BLaER1 treated with 17β-estradiol and CSF1 and Interleukin-3, amounts not matched to agents 10 nM and 100 nM (cell line): ENCODE results near the gene USP27X.
A peak's percentile ranks its signal among the peaks of the same experiment; 100 is the strongest.

Source experiments
- H3K27ac ChIP-seq, 11 experiments: shearing (Covaris generic); formaldehyde crosslinking; 2 replicates each; pipeline ENCODE4 v1.8.1; 2022
- H3K27me3 ChIP-seq, 11 experiments: shearing (Covaris generic); formaldehyde crosslinking; 2 replicates each; pipeline ENCODE4 v1.8.1; 2022
- H3K36me3 ChIP-seq, 11 experiments: shearing (Covaris generic); formaldehyde crosslinking; 2 replicates each; pipeline ENCODE4 v1.8.1; 2022
- H3K4me1 ChIP-seq, 10 experiments: shearing (Covaris generic); formaldehyde crosslinking; 2 replicates each; pipeline ENCODE4 v1.8.1; 2022
- H3K4me2 ChIP-seq, 11 experiments: shearing (Covaris generic); formaldehyde crosslinking; 2 replicates each; pipeline ENCODE4 v1.8.1; 2022
- H3K4me3 ChIP-seq, 10 experiments: shearing (Covaris generic); formaldehyde crosslinking; 2 replicates each; pipeline ENCODE4 v1.8.1; 2022
- H3K9ac ChIP-seq, 11 experiments: shearing (Covaris generic); formaldehyde crosslinking; 2 replicates each; pipeline ENCODE4 v1.8.1; 2022
- H3K9me3 ChIP-seq, 11 experiments: shearing (Covaris generic); formaldehyde crosslinking; replicated peaks in 1 of 11; 2 replicates each; pipeline ENCODE4 v1.8.1; 2022
- H4K20me1 ChIP-seq, 11 experiments: shearing (Covaris generic); formaldehyde crosslinking; 2 replicates each; pipeline ENCODE4 v1.8.1; 2022
- Cebpa-rat ChIP-seq, 11 experiments: shearing (Covaris generic); IDR thresholded peaks; 2 replicates each; pipeline ENCODE4 v1.8.1; 2022

Gene USP27X

DNA sequence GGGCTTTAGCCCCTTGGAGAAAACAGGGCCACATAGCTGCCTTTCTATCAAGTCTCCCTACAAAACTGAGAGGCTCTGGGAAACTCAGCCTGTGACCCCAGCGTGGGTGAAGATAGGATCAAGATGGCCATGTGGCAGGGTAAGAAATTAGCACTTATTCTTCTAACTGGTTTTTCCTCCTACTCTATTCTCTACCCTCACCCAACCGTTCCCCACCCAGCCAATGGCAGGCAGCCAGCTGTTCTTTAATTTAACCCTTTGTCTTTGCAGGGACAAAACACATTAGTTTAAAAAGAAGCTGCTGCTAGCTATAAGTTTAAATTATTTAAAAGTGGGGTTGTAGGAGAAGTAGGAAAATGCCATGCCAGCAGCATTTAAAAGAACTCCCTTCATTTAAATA is 45.9 kb downstream of the USP27X start:
- Histone ChIP-seq H3K36me3 (peaks cover 0 to 10% (median 0%) of the 10 kb centered on the region in 11 experiments; a peak in 2 of 22 replicates), H3K4me2 (peak overlapping the region in 3 of 11 experiments; percentile 76 to 85 (median 81); a peak in 4 of 22 replicates), H3K9me3 (no peaks in the 10 kb centered on the region), H3K4me3 (no peak overlapping the region), H3K9ac (no peak overlapping the region), H4K20me1 (peaks cover 0 to 10% (median 0%) of the 10 kb centered on the region in 11 experiments; a peak in 4 of 22 replicates), H3K4me1 (peaks cover 0 to 38% (median 2%) of the 10 kb centered on the region in 10 experiments; a peak in 5 of 20 replicates), H3K27ac (no peak overlapping the region), H3K27me3 (peaks cover 83 to 100% (median 95%) of the 10 kb centered on the region in 11 experiments)
- TF ChIP-seq Cebpa-rat (IDR thresholded peaks at IDR 0.05): no peak

DNA sequence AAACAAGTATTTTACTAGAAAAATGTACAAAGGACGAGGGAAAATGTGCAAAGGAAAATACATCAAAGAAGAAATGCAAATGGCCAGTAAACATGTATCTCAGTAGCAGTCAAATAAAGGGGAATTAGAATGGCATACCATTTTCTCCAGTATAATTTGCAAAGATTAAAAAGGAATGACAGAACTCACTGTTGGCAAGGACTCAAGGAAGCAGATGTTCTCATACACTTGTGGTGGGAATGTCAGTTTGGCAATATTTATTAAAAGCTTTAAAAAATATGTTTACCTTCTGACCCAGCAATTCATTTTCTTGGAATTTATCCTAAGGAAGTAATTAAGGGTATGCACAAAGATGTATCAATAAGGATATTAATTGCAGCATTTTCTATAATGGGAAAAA is 50.8 kb downstream of the USP27X start:
- no peak overlapping the region for H3K4me3 ChIP-seq
- H3K4me1 ChIP-seq: peaks cover 0 to 52% (median 10%) of the 10 kb centered on the region in 10 experiments; a peak in 10 of 20 replicates
- peaks cover 85 to 100% (median 95%) of the 10 kb centered on the region in 11 experiments for H3K27me3 ChIP-seq
- no peak overlapping the region for H3K9ac ChIP-seq
- H3K4me2 ChIP-seq: no peak overlapping the region
- peaks cover 0 to 15% (median 0%) of the 10 kb centered on the region in 11 experiments; a peak in 2 of 22 replicates for H3K36me3 ChIP-seq
- H3K9me3 ChIP-seq: no peaks in the 10 kb centered on the region
- no peak overlapping the region for H3K27ac ChIP-seq
- peaks cover 0 to 10% (median 0%) of the 10 kb centered on the region in 11 experiments; a peak in 4 of 22 replicates for H4K20me1 ChIP-seq
- TF ChIP-seq Cebpa-rat (IDR thresholded peaks at IDR 0.05): no peak
